Stimulated activated CD4-positive, alpha-beta T cell treated with anti-CD3 and anti-CD28 coated beads, Interleukin-1b, Interleukin-23, amount 100 ng/mL, for 48 hours (primary cell): ENCODE data around the gene HBZ.
"Not testable (repeated sequence)": the region's sequence is repeated elsewhere in the genome, so short reads cannot be mapped to it uniquely, and the experiment has no call there.

Experiments used
- DNase-seq: peaks from one replicate; pipeline ENCODE4 v3.0.0-alpha.2; 2020

Gene HBZ

GRCh38 chr16:152141-153128 is at the start of gene HBZ:
Gene HBZ (plus strand): TSS chr16:152644. CDS start chr16:152910, 266 bp downstream.
- no peak for DNase-seq

DNA sequence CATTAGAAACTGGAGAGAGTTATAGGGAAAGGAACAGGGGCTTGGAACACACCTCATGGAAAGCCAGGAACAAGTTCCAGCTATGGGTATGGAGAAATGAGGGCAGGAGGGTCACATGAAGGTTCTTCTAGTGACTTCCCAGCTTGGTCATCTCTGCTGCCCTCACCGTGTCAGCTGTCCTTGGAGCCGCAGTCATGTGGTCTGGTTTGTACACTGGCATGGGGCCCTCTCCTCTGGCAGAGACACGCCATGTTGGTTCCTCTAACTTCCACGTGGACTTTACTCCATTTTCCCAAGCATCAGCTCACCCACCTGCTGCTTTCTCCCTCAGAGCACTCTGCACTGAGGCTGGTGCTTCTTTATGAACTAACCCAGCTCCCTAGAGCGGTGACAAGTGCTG is 48.1 kb upstream of the HBZ start:
- DNase-seq: no peak

DNA sequence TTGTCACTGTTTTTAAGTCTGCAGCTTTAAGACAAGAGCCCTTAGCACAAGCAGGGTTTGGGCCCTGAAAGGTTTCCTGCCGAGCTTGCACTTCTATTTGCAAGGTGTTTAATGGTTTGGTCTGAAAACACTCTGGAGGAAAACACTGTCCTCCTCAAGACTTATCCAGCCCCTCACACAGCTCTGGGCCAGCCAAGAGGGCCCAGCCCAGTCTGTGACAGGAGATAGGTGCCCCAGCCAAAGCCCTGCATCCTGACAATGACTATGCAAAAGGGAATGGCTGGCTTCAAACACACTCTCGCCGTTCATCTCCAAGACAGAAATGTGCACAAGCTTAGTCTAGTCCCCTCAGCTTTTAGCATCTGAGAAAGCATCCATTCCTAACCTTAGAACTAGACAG is 47.5 kb upstream of the HBZ start:
- no peak for DNase-seq

GRCh38 chr16:105521-105920 is 46.9 kb upstream of the HBZ start:
- DNase-seq: no peak

DNA sequence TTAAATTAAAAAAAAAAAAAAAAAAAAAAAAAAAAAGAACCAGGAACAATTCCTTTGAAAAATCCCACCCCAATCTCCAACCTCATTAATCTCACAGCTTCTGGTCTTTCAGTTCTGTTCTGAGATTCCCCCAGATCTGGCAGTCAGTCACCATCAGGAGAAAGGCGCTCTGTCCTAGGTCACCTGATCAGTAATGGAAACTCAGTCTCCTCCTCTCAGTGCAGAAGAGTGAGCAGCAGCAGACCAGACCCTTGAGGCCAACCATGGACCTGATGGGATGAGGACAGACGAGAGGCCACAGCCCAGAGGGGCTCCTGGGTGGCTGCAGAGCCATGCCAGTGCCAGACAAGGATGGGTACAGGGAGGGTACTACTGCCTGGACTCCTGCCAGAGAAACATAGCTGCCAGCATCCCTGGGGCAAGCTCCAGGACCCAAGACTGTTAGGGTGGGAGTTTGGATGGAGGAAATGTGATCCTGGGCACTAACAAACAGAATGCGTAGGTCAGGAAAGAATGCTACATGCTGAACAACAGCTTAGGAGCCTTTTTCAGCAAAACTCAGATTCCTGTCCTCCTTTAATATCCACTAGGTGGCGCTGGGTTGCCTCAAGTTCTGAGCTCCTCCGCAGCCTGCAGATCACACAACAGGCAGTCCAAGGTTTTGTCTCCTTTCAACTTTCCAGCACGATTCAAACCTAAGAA is 45.7 kb upstream of the HBZ start:
- peak; percentile 44 for DNase-seq

DNA sequence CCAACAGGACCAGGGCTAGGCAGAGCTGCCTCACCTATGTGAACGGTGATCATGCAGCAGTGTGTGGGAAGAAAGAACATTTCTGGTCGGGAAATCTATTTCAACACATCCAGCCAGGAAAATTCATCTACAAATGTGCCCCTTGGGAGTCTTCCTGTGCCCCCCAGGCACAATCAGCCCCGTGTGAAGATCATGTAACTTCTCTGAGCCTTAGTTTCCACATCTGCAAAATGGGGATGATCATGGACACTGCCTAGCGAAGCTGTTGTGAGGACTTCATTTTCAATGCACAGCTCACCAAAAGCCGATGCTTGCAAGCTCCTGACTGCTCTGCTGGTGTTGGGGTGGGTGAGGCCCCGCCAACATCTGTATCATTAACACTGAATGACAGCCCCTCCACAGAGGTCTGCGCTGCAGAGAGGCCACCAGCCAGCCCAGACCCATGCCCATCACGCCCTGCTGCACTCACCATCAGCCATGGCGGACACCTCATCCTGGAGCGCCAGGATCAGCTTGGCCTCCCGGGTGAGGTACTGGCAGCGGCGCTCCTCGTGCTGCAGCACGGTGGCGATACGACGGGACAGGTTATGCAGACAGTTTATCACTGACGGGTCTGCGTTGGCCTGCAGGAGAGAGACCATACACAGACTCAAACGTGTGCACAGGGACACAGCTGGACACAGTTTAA is 40.1 kb upstream of the HBZ start:
- DNase-seq: no peak

DNA sequence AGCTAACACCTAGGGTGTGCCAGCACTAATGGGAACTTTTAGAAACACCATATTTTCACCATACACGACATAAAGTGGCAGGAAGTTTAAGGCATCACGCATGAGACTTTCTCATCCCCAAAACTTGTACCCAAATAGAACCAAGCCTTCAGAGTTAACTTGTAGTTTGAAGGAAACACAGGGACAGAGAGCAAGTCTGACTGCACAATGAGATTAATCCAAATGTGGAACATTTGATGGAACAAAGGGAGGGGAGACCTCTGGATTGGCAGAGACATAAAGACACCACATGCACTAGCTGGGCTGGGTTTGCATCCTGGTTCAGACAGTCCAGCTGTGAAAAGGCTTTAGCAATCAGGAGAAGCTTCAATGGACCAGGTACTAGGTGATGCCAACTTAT is 38.1 kb upstream of the HBZ start:
- DNase-seq: no peak

DNA sequence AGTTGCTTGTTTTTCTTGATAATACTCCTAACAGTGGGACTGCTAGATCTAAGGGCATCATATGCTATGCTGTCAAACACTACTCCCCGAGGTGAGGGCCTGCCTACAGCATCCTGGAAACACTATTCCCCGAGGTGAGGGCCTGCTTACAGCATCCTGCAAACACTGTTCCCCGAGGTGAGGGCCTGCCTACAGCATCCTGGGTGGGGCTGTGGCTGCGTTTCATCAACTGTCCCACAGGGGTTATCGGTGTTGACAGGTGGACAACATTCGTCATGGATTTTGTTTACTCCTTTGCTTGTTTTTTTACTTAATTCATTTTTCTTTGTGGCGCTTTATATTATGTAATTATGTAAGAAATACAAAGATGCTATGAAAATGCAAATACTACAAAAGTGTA is 36.4 kb upstream of the HBZ start:
- DNase-seq: no peak

DNA sequence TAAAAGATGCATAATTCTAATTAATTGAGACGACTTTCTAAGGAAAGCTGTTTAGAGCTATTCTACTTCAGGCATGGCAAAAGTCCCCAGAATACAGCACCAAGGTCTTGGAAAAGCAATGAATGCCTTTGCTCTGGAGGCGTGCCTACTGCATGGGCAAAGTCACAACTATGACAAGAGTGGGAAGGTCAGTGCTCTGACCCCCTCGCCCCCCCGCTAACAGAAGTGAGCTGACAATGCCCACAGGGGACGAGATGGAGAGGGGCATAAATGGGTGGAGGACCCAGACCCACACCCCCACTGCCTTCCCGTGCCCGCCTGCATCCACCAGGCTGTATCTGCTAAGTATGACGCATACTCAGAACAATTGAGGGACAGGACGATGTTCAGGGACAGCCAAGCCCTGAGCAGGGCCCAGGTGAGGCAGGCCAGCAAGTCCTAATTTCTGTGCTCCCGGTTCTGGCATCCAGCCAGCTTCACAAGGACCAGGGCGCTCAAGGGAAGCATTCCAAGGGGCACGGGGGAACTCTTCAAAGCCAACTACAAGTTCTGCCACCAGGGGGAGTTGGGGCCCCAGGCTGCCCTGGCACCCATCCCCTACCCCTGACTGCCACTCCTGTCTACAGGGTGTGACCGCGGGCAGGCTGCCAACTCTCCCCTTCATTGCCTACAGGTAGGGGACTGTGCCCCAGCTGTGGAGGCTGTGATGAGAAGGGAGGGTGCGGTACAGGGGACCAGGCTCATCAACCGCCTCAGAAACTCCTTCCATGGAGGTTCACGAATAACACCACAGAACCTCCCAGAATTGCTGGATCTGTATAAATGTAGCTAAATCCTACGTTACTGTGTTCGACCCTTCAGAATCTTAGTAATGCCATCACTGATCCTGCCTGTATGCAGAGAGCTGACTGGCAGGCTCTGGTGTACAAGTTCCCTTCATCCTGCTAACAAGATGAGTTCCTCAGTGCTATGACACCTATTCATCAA is 34.8 kb upstream of the HBZ start:
- DNase-seq: peak; percentile 62

GRCh38 chr16:118857-119256 is 33.6 kb upstream of the HBZ start:
- no peak for DNase-seq

DNA sequence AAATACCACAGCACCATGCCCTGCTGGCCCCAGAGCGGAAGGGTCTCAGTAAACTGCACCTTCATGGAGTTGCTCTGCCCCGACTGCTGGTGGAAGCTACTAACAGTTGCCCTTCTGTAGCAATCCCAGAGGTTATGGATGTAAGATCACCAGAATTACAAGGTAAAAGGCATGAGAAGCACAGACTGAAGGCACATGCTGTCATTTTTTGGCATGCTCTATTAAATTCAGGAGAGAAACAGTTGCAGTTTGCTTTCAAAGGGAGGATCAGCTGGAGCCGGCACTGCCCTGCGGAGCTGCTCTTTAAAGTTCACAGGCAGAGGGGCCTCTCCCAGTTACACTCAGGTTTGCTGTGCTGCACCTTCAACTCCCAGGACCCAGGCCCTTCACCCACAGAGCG is 33.1 kb upstream of the HBZ start:
- DNase-seq: no peak

- no peak for DNase-seq
These were observed 32.5 kb upstream of the HBZ start for GRCh38 chr16:119835-120491.

GRCh38 chr16:120756-121155 is 31.7 kb upstream of the HBZ start:
- DNase-seq: no peak

DNA sequence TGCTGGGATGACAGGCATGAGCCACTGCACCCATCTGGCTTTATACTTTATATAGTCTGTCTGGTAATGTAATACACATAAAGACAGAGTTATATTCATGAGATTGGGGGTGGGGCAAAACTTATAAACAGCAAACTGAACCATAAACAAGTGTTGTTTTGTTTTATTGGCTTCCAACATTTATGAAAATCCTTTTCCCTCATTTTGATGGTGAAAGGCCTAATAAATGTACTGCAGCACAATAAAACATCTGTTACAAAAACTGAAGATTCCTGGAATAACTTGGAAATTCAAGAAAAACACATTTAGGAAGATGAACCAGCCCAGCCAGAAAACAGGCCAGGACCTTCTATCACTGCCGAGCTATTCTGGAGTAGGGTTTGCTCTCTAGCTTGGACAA is 30.1 kb upstream of the HBZ start:
- no peak for DNase-seq

- not testable (repeated sequence) for DNase-seq
These were observed 28.7 kb upstream of the HBZ start for GRCh38 chr16:123558-124350.

- no peak for DNase-seq
These were observed 27.4 kb upstream of the HBZ start for GRCh38 chr16:125011-125410.

DNA sequence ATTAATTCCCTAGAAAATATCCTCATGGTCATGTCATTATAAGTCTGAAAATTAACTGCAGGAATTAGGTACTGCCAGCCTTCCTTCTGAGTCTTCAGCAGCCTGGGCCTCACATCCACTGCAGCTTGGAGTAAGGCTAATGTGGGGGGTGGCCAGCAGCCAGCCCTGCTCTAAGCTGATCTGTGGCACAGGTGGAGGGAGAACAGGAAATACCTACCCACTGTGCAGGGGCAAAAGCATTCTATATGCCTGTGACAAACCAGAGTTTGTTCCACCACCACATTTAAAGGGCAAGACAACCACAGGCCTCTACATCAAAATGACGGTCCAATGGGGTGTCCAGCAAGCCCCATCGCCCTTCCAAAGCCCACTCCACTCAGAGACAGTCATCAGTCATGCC is 23.4 kb upstream of the HBZ start:
- no peak for DNase-seq

DNA sequence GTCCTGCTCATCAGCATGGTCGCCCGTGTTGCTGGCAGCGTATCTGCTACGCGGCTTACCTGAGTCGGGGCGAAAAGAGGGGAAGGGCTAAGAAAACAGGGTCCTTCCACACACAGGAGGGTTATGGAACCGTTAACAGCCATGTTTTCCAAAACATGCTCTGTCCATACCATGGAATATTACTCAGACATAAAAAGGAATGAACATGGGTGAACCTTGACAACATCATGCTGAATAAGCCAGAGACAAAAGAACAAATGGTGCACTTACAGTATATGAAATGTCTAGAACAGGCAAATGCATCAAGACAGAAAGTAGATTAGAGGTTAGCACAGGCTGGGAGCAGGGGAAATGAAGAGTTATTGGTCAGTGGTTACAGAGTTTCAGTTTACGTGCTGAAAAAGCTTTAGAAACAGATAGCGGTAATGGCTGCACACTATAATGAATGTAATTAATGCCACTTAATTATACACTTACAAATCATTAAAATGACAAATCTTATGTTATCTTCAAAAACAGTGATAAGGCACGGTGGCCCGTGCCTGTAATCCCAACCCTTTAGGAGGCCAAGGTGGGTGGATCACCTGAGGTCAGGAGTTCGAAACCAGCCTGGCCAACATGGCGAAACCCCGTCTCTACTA is 21.8 kb upstream of the HBZ start:
- no peak for DNase-seq

- no peak for DNase-seq
These were observed 20.3 kb upstream of the HBZ start for GRCh38 chr16:132120-132519.

- no peak for DNase-seq
These were observed 18.7 kb upstream of the HBZ start for GRCh38 chr16:133716-134115.
